GM23338 (cell line): ENCODE data around the gene PPP2R2B. TPM values are rescaled to one million over a fixed set of nuclear protein-coding genes. Genes with fewer than 3 reads are reported as not detected.

ENCODE experiments used
- ATAC-seq: fragments of 200-7000 bp; cut with Tn5 transposase; 3 replicates; pipeline ENCODE4 v1.9.1; 2020
- DNase-seq: peaks from one replicate; pipeline ENCODE4 v3.0.0-alpha.2; 2015; ENCODE audit warnings: low spot score
- H2AFZ ChIP-seq: fragments of 200-600 bp; sonication (generic); 2 replicates; pipeline ENCODE4 v1.8.0; 2016; ENCODE audit warnings: antibody characterized with exemption, mild to moderate bottlenecking, moderate library complexity
- H3F3A ChIP-seq: fragments of 200-600 bp; sonication (generic); replicated peaks from 2 replicates; pipeline ENCODE4 v1.8.0; 2017; ENCODE audit warnings: antibody characterized with exemption, mixed run types, low read depth
- H3K27ac ChIP-seq: fragments of 200-600 bp; sonication (generic); 2 replicates; pipeline ENCODE4 v1.6.1; 2016; ENCODE audit warnings: low read depth
- H3K27me3 ChIP-seq: fragments of 200-600 bp; sonication (generic); 2 replicates; pipeline ENCODE4 v1.8.0; 2016; ENCODE audit warnings: mild to moderate bottlenecking, mixed run types, moderate library complexity; ENCODE audit not compliant: insufficient read depth
- H3K36me3 ChIP-seq: fragments of 200-600 bp; sonication (generic); 2 replicates; pipeline ENCODE4 v1.8.0; 2016; ENCODE audit warnings: mild to moderate bottlenecking; ENCODE audit not compliant: insufficient read depth
- H3K4me1 ChIP-seq: fragments of 200-600 bp; sonication (generic); 2 replicates; pipeline ENCODE4 v1.8.0; 2016; ENCODE audit warnings: mild to moderate bottlenecking, moderate library complexity; ENCODE audit not compliant: insufficient read depth
- H3K4me2 ChIP-seq: fragments of 200-600 bp; sonication (generic); 2 replicates; pipeline ENCODE4 v1.7.1; 2017; ENCODE audit warnings: mixed run types
- H3K4me3 ChIP-seq: fragments of 200-600 bp; sonication (generic); 2 replicates; pipeline ENCODE4 v1.6.1; 2016; ENCODE audit warnings: mixed run types
- H3K79me2 ChIP-seq: fragments of 200-600 bp; sonication (generic); replicated peaks from 2 replicates; pipeline ENCODE4 v1.8.0; 2017; ENCODE audit warnings: mild to moderate bottlenecking; ENCODE audit not compliant: insufficient read depth
- H3K9me2 ChIP-seq: fragments of 200-600 bp; sonication (generic); 2 replicates; pipeline ENCODE4 v1.8.0; 2017; ENCODE audit not compliant: insufficient read depth
- H4K20me1 ChIP-seq: fragments of 200-600 bp; sonication (generic); replicated peaks from 2 replicates; pipeline ENCODE4 v1.8.0; 2017; ENCODE audit warnings: mild to moderate bottlenecking; ENCODE audit not compliant: insufficient read depth
- H3K27ac Mint-ChIP-seq: 2 replicates; pipeline ENCODE4 v1.8.0; 2020; ENCODE audit warnings: inconsistent platforms, mild to moderate bottlenecking, moderate library complexity, mixed read lengths
- H3K27me3 Mint-ChIP-seq: 3 replicates; pipeline ENCODE4 v1.8.0; 2022; ENCODE audit warnings: low read depth, mild to moderate bottlenecking, moderate library complexity, mixed read lengths, inconsistent platforms; ENCODE audit not compliant: insufficient read depth, poor library complexity
- H3K36me3 Mint-ChIP-seq: 3 replicates; pipeline ENCODE4 v1.8.0; 2021; ENCODE audit warnings: low read depth, mild to moderate bottlenecking, inconsistent platforms, moderate library complexity, mixed read lengths
- H3K4me1 Mint-ChIP-seq: 3 replicates; pipeline ENCODE4 v1.8.0; 2020; ENCODE audit warnings: mild to moderate bottlenecking, inconsistent platforms, mixed read lengths
- H3K4me3 Mint-ChIP-seq: 3 replicates; pipeline ENCODE4 v1.8.0; 2021; ENCODE audit warnings: moderate library complexity, mild to moderate bottlenecking, inconsistent platforms, mixed read lengths
- H3K9me3 Mint-ChIP-seq: 3 replicates; pipeline ENCODE4 v1.8.0; 2020; ENCODE audit warnings: moderate library complexity, mild to moderate bottlenecking, inconsistent platforms, mixed read lengths
- CREB1 ChIP-seq: fragments of 250-450 bp; sonication (Bioruptor Pico); IDR thresholded peaks from 2 replicates; pipeline ENCODE4 v1.5.0; 2020; ENCODE audit warnings: low read depth, mild to moderate bottlenecking, moderate library complexity
- EZH2 ChIP-seq: fragments of 200-600 bp; sonication (generic); IDR thresholded peaks from one replicate; pipeline ENCODE4 v1.8.0; 2017; ENCODE audit warnings: antibody characterized with exemption, mild to moderate bottlenecking, low read depth; ENCODE audit not compliant: unreplicated experiment
- JUNB ChIP-seq: IDR thresholded peaks from one replicate; pipeline ENCODE4 v1.6.1; 2016; ENCODE audit warnings: antibody characterized with exemption; ENCODE audit not compliant: unreplicated experiment
- NANOG ChIP-seq: IDR thresholded peaks from 2 replicates; pipeline ENCODE4 v1.6.1; 2016; ENCODE audit warnings: antibody characterized with exemption, borderline replicate concordance
- STAT1 ChIP-seq: IDR thresholded peaks from one replicate; pipeline ENCODE4 v1.6.1; 2016; ENCODE audit warnings: antibody characterized with exemption; ENCODE audit not compliant: unreplicated experiment
- polyA plus RNA-seq: library from polyadenylated mRNA; unstranded; fragments of >200 nt; fragmentation: Nextera tagmentation; extraction: Ambion mirVana; gene quantifications from 2 replicates; pipeline ENCODE4 v1.2.1, GENCODE V29; 2016
- total RNA-seq: library from RNA; depleted of rRNA; stranded (reverse); fragments of >200 nt; shearing (Covaris generic); gene quantifications from 2 replicates; pipeline ENCODE4 v1.2.3, GENCODE V29; 2014
- TF ChIP-seq, protein P1 (sequence below): fragments of 250-450 bp; sonication (Bioruptor Pico); IDR thresholded peaks from 2 replicates; pipeline ENCODE4 v1.5.0; 2020; ENCODE audit warnings: mild to moderate bottlenecking, moderate library complexity
- TF ChIP-seq, protein P2 (sequence below): IDR thresholded peaks from 2 replicates; pipeline ENCODE4 v1.6.1; 2016; ENCODE audit warnings: antibody characterized with exemption

Gene PPP2R2B
- total and polyA plus RNA-seq, 2 experiments from 2014 or later, result 21.3 to 33.9 TPM

DNA sequence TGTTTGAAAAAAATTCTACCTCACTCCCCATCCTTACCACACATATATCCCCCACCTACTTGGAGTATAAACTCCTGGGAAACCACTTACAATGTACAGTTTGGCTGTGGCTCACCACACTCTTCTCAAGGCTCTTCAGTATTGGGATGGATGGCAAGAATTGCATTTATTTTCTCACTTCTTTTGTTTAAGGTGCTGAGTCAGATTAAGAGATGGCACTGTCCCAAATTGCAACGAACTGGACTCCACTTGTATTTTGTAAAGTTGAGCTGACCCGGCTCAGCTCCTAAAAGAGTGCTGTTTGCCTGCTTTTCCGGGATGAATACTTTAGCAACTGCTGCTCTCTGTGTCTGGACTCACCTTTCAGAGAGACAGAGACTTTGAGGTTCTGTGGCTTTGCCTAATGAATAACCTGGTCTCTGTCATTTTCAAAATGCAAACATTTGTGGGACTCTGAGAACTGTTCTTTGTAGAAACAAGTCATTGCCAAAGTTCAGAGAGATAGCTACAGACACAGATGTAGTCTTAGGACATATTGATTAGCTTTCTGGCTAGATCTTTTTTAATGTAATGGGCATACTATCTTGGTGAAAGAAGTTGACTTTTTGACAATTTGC is 42.2 kb downstream of the PPP2R2B start (continued):
- TF ChIP-seq, protein P1, sequence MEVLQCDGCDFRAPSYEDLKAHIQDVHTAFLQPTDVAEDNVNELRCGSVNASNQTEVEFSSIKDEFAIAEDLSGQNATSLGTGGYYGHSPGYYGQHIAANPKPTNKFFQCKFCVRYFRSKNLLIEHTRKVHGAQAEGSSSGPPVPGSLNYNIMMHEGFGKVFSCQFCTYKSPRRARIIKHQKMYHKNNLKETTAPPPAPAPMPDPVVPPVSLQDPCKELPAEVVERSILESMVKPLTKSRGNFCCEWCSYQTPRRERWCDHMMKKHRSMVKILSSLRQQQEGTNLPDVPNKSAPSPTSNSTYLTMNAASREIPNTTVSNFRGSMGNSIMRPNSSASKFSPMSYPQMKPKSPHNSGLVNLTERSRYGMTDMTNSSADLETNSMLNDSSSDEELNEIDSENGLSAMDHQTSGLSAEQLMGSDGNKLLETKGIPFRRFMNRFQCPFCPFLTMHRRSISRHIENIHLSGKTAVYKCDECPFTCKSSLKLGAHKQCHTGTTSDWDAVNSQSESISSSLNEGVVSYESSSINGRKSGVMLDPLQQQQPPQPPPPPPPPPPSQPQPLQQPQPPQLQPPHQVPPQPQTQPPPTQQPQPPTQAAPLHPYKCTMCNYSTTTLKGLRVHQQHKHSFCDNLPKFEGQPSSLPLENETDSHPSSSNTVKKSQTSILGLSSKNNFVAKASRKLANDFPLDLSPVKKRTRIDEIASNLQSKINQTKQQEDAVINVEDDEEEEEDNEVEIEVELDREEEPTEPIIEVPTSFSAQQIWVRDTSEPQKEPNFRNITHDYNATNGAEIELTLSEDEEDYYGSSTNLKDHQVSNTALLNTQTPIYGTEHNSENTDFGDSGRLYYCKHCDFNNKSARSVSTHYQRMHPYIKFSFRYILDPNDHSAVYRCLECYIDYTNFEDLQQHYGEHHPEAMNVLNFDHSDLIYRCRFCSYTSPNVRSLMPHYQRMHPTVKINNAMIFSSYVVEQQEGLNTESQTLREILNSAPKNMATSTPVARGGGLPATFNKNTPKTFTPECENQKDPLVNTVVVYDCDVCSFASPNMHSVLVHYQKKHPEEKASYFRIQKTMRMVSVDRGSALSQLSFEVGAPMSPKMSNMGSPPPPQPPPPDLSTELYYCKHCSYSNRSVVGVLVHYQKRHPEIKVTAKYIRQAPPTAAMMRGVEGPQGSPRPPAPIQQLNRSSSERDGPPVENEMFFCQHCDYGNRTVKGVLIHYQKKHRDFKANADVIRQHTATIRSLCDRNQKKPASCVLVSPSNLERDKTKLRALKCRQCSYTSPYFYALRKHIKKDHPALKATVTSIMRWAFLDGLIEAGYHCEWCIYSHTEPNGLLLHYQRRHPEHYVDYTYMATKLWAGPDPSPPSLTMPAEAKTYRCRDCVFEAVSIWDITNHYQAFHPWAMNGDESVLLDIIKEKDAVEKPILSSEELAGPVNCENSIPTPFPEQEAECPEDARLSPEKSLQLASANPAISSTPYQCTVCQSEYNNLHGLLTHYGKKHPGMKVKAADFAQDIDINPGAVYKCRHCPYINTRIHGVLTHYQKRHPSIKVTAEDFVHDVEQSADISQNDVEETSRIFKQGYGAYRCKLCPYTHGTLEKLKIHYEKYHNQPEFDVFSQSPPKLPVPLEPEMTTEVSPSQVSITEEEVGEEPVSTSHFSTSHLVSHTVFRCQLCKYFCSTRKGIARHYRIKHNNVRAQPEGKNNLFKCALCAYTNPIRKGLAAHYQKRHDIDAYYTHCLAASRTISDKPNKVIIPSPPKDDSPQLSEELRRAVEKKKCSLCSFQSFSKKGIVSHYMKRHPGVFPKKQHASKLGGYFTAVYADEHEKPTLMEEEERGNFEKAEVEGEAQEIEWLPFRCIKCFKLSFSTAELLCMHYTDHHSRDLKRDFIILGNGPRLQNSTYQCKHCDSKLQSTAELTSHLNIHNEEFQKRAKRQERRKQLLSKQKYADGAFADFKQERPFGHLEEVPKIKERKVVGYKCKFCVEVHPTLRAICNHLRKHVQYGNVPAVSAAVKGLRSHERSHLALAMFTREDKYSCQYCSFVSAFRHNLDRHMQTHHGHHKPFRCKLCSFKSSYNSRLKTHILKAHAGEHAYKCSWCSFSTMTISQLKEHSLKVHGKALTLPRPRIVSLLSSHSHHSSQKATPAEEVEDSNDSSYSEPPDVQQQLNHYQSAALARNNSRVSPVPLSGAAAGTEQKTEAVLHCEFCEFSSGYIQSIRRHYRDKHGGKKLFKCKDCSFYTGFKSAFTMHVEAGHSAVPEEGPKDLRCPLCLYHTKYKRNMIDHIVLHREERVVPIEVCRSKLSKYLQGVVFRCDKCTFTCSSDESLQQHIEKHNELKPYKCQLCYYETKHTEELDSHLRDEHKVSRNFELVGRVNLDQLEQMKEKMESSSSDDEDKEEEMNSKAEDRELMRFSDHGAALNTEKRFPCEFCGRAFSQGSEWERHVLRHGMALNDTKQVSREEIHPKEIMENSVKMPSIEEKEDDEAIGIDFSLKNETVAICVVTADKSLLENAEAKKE (CRISPR knock-in tag), result no peak
- TF ChIP-seq EZH2 (no peak), NANOG (no peak), STAT1 (no peak), CREB1 (CRISPR knock-in tag) (no peak)
- TF ChIP-seq, protein P2, sequence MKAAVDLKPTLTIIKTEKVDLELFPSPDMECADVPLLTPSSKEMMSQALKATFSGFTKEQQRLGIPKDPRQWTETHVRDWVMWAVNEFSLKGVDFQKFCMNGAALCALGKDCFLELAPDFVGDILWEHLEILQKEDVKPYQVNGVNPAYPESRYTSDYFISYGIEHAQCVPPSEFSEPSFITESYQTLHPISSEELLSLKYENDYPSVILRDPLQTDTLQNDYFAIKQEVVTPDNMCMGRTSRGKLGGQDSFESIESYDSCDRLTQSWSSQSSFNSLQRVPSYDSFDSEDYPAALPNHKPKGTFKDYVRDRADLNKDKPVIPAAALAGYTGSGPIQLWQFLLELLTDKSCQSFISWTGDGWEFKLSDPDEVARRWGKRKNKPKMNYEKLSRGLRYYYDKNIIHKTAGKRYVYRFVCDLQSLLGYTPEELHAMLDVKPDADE, result no peak

DNA sequence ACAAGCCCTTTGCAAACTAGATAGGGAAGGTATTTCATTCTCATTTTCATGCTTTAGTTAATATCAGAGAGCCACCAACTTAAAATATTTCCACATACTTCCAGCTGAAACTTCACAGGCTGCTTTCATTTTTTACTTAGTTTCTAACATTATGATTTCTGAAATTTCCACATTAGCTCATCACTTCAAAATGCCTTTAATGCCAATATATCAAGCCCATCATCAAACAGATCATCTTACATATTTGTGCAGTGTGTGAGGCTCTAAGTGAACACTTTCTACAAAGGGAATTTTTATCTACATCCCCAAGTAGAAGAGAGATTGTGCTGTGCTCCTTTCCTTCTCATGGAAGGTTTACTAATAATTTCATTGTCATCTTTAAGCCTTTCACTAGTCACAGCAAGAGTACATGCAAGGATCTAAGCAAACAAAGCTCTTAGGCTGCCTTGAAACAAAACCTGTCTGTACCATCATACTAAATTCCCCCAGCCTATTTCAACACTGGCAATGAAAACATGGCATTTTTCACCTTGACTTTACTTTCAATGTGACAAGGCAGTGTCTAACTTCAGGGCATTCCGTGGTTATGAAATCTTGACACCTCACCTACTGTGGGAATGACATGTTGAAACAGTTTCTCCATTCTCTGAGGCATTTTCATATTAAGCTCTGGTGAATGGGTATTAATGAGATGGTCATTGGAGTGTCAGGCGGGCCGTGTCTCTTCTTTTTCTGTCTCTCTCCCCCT is 45.4 kb downstream of the PPP2R2B start:
- Mint-ChIP-seq H3K27me3 (peaks cover 4% of the 10 kb centered on the region), H3K4me1 (peaks cover 6% of the 10 kb centered on the region; the same call in 2 of the 3 replicates), H3K36me3 (no peaks in the 10 kb centered on the region), H3K27ac (no peak overlapping the region), H3K9me3 (no peaks in the 10 kb centered on the region), H3K4me3 (no peak overlapping the region)
- no peaks in the 10 kb centered on the region for H3F3A ChIP-seq
- no peak overlapping the region for H3K27ac ChIP-seq
- ATAC-seq (no peak), DNase-seq (no peak)
- H3K27me3 ChIP-seq, result no peaks in the 10 kb centered on the region
- no peak overlapping the region for H3K4me3 ChIP-seq
- H3K4me2 ChIP-seq, result no peak overlapping the region
- no peaks in the 10 kb centered on the region for H3K79me2 ChIP-seq
- H3K36me3 ChIP-seq, result no peaks in the 10 kb centered on the region
- no peaks in the 10 kb centered on the region for H4K20me1 ChIP-seq
- no peaks in the 10 kb centered on the region for H3K9me2 ChIP-seq
- H2AFZ ChIP-seq, result no peak overlapping the region
- H3K4me1 ChIP-seq, result peaks cover 2% of the 10 kb centered on the region; the same call in 1 of the 2 replicates
- TF ChIP-seq JUNB, result no peak
- no peak for TF ChIP-seq CREB1 (CRISPR knock-in tag)
- no peak for TF ChIP-seq STAT1
